HepG2 (cell line): ENCODE data around the gene IFT88. TPM values are rescaled to one million over a fixed set of nuclear protein-coding genes. Genes with fewer than 3 reads are reported as not detected.

Experiments
- ATAC-seq: fragments of 200-7000 bp; cut with Tn5 transposase; 3 replicates; pipeline ENCODE4 v1.9.1; 2020; ENCODE audit warnings: mild to moderate bottlenecking, moderate library complexity
- BruUV-seq: library from RNA; stranded (reverse); fragments of 400-500 nt; replicated peaks from 2 replicates; lab custom pipeline; 2021; lab: Mats Ljungman, UMichigan
- CTCF ChIA-PET: fragments of 300-600 bp; formaldehyde crosslinking; extraction: SDS; loops from one replicate; lab custom pipeline; 2021; ENCODE audit warnings: low total read pairs, inconsistent platforms, low intra/inter-chr PET ratio; lab: Yijun Ruan, JAX
- POLR2A ChIA-PET: fragments of 350-600 bp; sonication (Branson Sonifier 250); formaldehyde crosslinking; loops from one replicate; lab custom pipeline; 2020; ENCODE audit warnings: antibody characterized with exemption, inconsistent platforms; lab: Yijun Ruan, JAX
- DNase-seq: peaks from one replicate; pipeline ENCODE4 v3.0.0-alpha.2; 2015; ENCODE audit warnings: low spot score
- FAIRE-seq: peaks from 3 replicates; lab custom pipeline; 2011; peaks lifted over from hg19 to GRCh38; lab: Jason Lieb, UNC
- H2AFZ ChIP-seq: one replicate; pipeline ENCODE4 v1.6.1; 2011; ENCODE audit warnings: low read length, inconsistent platforms
- H3K27ac ChIP-seq: fragments of 300-600 bp; 3 replicates; pipeline ENCODE4 v1.8.0; 2011; ENCODE audit warnings: mixed run types, mild to moderate bottlenecking, mixed read lengths, low read length, inconsistent platforms; ENCODE audit not compliant: insufficient read depth; ENCODE audit errors: extremely low read length
- H3K27me3 ChIP-seq, 2 experiments: fragments of 200-600 bp in 1 of 2; 2 replicates in 1 of 2; 3 replicates in 1 of 2; pipeline versions ENCODE4 v1.6.0 to v1.8.0; 2011; ENCODE audit warnings: low read length in 2 of 2, mild to moderate bottlenecking in 2 of 2, moderate library complexity in 2 of 2, inconsistent platforms in 1 of 2; ENCODE audit not compliant: insufficient read depth in 2 of 2, control insufficient read depth in 1 of 2
- H3K36me3 ChIP-seq, 2 experiments: fragments of 200-600 bp in 1 of 2; replicated peaks in 1 of 2; 2 replicates in 1 of 2; 3 replicates in 1 of 2; pipeline versions ENCODE4 v1.5.1 to v1.8.0; 2011; ENCODE audit warnings: low read length in 2 of 2, inconsistent platforms in 1 of 2; ENCODE audit not compliant: insufficient read depth in 2 of 2, control insufficient read depth in 1 of 2
- H3K4me1 ChIP-seq: 2 replicates; pipeline ENCODE4 v1.5.1; 2012; ENCODE audit warnings: low read length, inconsistent platforms; ENCODE audit not compliant: insufficient read depth
- H3K4me2 ChIP-seq: 2 replicates; pipeline ENCODE4 v1.6.0; 2011; ENCODE audit warnings: low read depth, low read length, inconsistent platforms
- H3K4me3 ChIP-seq, 3 experiments: fragments of 200-600 bp in 1 of 3; sonication (generic), shearing (Covaris generic) in 1 of 3; replicated peaks in 1 of 3; 2 replicates each; pipeline ENCODE4 v1.5.1; 2011 to 2016; ENCODE audit warnings: low read length in 3 of 3, inconsistent platforms in 2 of 3, low read depth in 2 of 3, mild to moderate bottlenecking in 2 of 3, control low read depth in 1 of 3, mixed read lengths in 1 of 3; ENCODE audit not compliant: insufficient read depth in 1 of 3
- H3K79me2 ChIP-seq: one replicate; pipeline ENCODE4 v1.6.1; 2011; ENCODE audit warnings: low read length, inconsistent platforms; ENCODE audit not compliant: insufficient read depth
- H3K9ac ChIP-seq: 2 replicates; pipeline ENCODE4 v1.6.0; 2011; ENCODE audit warnings: mild to moderate bottlenecking, low read depth, low read length, inconsistent platforms; ENCODE audit not compliant: insufficient read depth
- H3K9me3 ChIP-seq: 2 replicates; pipeline ENCODE4 v1.5.1; 2012; ENCODE audit warnings: mild to moderate bottlenecking, low read length
- H4K20me1 ChIP-seq: 2 replicates; pipeline ENCODE4 v1.6.0; 2011; ENCODE audit warnings: inconsistent platforms, mild to moderate bottlenecking, low read length, moderate library complexity; ENCODE audit not compliant: insufficient read depth
- ADNP ChIP-seq: sonication (generic); formaldehyde crosslinking; IDR thresholded peaks from 2 replicates; pipeline ENCODE4 v1.4.0; 2020; ENCODE audit warnings: missing genetic modification reagents
- AGO1 ChIP-seq: fragments of 200-400 bp; formaldehyde crosslinking; IDR thresholded peaks from 2 replicates; pipeline ENCODE4 v1.6.1; 2017; ENCODE audit warnings: mild to moderate bottlenecking, low read depth, low read length, moderate library complexity; ENCODE audit not compliant: poor library complexity, severe bottlenecking
- FOXK1 ChIP-seq: sonication (generic); formaldehyde crosslinking; IDR thresholded peaks from 2 replicates; pipeline ENCODE4 v1.4.0; 2020; ENCODE audit warnings: low read depth, missing genetic modification reagents, borderline replicate concordance
- GABPA ChIP-seq, 2 experiments: IDR thresholded peaks; 2 replicates each; pipeline ENCODE4 v1.6.1; 2011 to 2016; ENCODE audit warnings: low read depth in 2 of 2, low read length in 1 of 2, missing biosample characterization in 1 of 2, missing genetic modification characterization in 1 of 2
- HNF4A ChIP-seq: sonication (generic); formaldehyde crosslinking; IDR thresholded peaks from 2 replicates; pipeline ENCODE4 v1.4.0; 2020; ENCODE audit warnings: missing genetic modification reagents
- KAT7 ChIP-seq: IDR thresholded peaks from 2 replicates; pipeline ENCODE4 v1.6.1; 2018; ENCODE audit warnings: borderline replicate concordance, missing compliant biosample characterization
- KLF12 ChIP-seq: sonication (generic); formaldehyde crosslinking; IDR thresholded peaks from 2 replicates; pipeline ENCODE4 v1.4.0; 2020; ENCODE audit warnings: missing genetic modification reagents, borderline replicate concordance
- KMT2B ChIP-seq: IDR thresholded peaks from 2 replicates; pipeline ENCODE4 v1.6.1; 2016; ENCODE audit warnings: missing genetic modification reagents, missing compliant biosample characterization
- MEIS2 ChIP-seq: sonication (generic); formaldehyde crosslinking; IDR thresholded peaks from 2 replicates; pipeline ENCODE4 v1.9.0; 2021; ENCODE audit warnings: mild to moderate bottlenecking, missing genetic modification reagents
- NBN ChIP-seq: fragments of 450-650 bp; conservative IDR thresholded peaks from 2 replicates; pipeline ENCODE4 v1.6.1; 2017
- PCBP2 ChIP-seq: fragments of 200-400 bp; formaldehyde crosslinking; optimal IDR thresholded peaks from 2 replicates; pipeline ENCODE3; 2018; ENCODE audit warnings: low read length, low read depth; ENCODE audit not compliant: poor library complexity, severe bottlenecking
- RARA ChIP-seq: IDR thresholded peaks from 2 replicates; pipeline ENCODE4 v1.6.1; 2016; ENCODE audit warnings: missing genetic modification reagents, missing compliant biosample characterization
- RBFOX2 ChIP-seq: fragments of 200-400 bp; formaldehyde crosslinking; IDR thresholded peaks from 2 replicates; pipeline ENCODE4 v1.6.1; 2017; ENCODE audit warnings: low read depth, mild to moderate bottlenecking, low read length
- SALL2 ChIP-seq: sonication (generic); formaldehyde crosslinking; IDR thresholded peaks from 2 replicates; pipeline ENCODE4 v1.8.1; 2023; ENCODE audit warnings: mild to moderate bottlenecking, missing genetic modification reagents, inconsistent platforms
- ZBTB21 ChIP-seq: sonication (generic); formaldehyde crosslinking; IDR thresholded peaks from 2 replicates; pipeline ENCODE4 v1.4.0; 2020; ENCODE audit warnings: missing genetic modification reagents
- ZNF329 ChIP-seq: sonication (generic); formaldehyde crosslinking; IDR thresholded peaks from 2 replicates; pipeline ENCODE4 v1.9.0; 2021; ENCODE audit warnings: low read depth, mild to moderate bottlenecking, missing genetic modification reagents
- ZNF441 ChIP-seq: sonication (generic); formaldehyde crosslinking; IDR thresholded peaks from 2 replicates; pipeline ENCODE4 v1.7.0; 2021; ENCODE audit warnings: missing genetic modification reagents, borderline replicate concordance
- ZNF569 ChIP-seq: sonication (generic); formaldehyde crosslinking; IDR thresholded peaks from 2 replicates; pipeline ENCODE4 v1.5.0; 2020; ENCODE audit warnings: mild to moderate bottlenecking, missing genetic modification reagents, moderate library complexity, borderline replicate concordance
- ZNF598 ChIP-seq: sonication (generic); formaldehyde crosslinking; IDR thresholded peaks from 2 replicates; pipeline ENCODE4 v1.5.1; 2020; ENCODE audit warnings: mild to moderate bottlenecking, missing genetic modification reagents, borderline replicate concordance
- ZNF747 ChIP-seq: sonication (generic); formaldehyde crosslinking; IDR thresholded peaks from 2 replicates; pipeline ENCODE4 v1.8.1; 2023; ENCODE audit warnings: missing genetic modification reagents, mild to moderate bottlenecking, borderline replicate concordance
- ZNF781 ChIP-seq: sonication (generic); formaldehyde crosslinking; IDR thresholded peaks from 2 replicates; pipeline ENCODE4 v1.5.1; 2020; ENCODE audit warnings: borderline replicate concordance, mild to moderate bottlenecking, missing genetic modification reagents; ENCODE audit errors: not compliant biosample characterization
- ZNF782 ChIP-seq: sonication (generic); formaldehyde crosslinking; IDR thresholded peaks from 2 replicates; pipeline ENCODE4 v1.4.0; 2020; ENCODE audit warnings: missing genetic modification reagents, mild to moderate bottlenecking, borderline replicate concordance
- ZNF883 ChIP-seq: sonication (generic); formaldehyde crosslinking; IDR thresholded peaks from 2 replicates; pipeline ENCODE4 v1.5.1; 2020; ENCODE audit warnings: mild to moderate bottlenecking, missing genetic modification reagents; ENCODE audit errors: not compliant biosample characterization
- WGBS: methylation state at CpG from one replicate; pipeline ENCODE4 v1.1.6; 2017; ENCODE audit warnings: low lambda C conversion rate; 5-methylcytosine and 5-hydroxymethylcytosine counted together
- in situ Hi-C: cut with HindIII; loops from 2 replicates; pipeline ENCODE4 v1.10.0; 2017; ENCODE audit warnings: low pct_unique_long_range_greater_than_20kb; ENCODE audit not compliant: extremely low pct_ligation_motif_present
- intact Hi-C: fragments of 100-400 bp; cut with micrococcal nuclease; formaldehyde crosslinking; loops from one replicate; pipeline ENCODE4 v1.10.0; 2022; ENCODE audit not compliant: unreplicated experiment
- polyA plus RNA-seq, 8 experiments: library from polyadenylated mRNA; depleted of rRNA in 3 of 8; stranded (reverse) in 7 of 8; unstranded in 1 of 8; fragments of >200 nt; fragmentation: Illumina TruSeq in 4 of 8; extraction: Trizol in 4 of 8; gene quantifications; 2 replicates each; pipeline versions ENCODE4 v1.2.1 to v1.2.3, GENCODE V29; 2011 to 2016; ENCODE audit warnings: low read depth in 4 of 8, missing spikeins in 1 of 8, mixed read lengths in 1 of 8; ENCODE audit not compliant: insufficient read depth in 1 of 8
- total RNA-seq, 5 experiments: library from RNA; depleted of rRNA; stranded (reverse); fragments of >200 nt; fragmentation: Illumina TruSeq; extraction: Trizol; gene quantifications; 2 replicates each; pipeline ENCODE4 v1.2.3, GENCODE V29; 2016; ENCODE audit warnings: low read depth in 1 of 5
- TF ChIP-seq, protein P1 (sequence below): sonication (generic); formaldehyde crosslinking; IDR thresholded peaks from 2 replicates; pipeline ENCODE4 v1.8.1; 2023; ENCODE audit warnings: mild to moderate bottlenecking, missing genetic modification reagents, borderline replicate concordance
- TF ChIP-seq, protein P2 (sequence below): sonication (generic); formaldehyde crosslinking; IDR thresholded peaks from 2 replicates; pipeline ENCODE4 v1.4.0; 2020; ENCODE audit warnings: low read depth, mild to moderate bottlenecking, missing genetic modification reagents

Gene IFT88
- total and polyA plus RNA-seq, 2 of the 13 experiments (the other 11 are each of a cell fraction or from before 2014, with no cell fraction given): 8.4 to 19.9 TPM

DNA sequence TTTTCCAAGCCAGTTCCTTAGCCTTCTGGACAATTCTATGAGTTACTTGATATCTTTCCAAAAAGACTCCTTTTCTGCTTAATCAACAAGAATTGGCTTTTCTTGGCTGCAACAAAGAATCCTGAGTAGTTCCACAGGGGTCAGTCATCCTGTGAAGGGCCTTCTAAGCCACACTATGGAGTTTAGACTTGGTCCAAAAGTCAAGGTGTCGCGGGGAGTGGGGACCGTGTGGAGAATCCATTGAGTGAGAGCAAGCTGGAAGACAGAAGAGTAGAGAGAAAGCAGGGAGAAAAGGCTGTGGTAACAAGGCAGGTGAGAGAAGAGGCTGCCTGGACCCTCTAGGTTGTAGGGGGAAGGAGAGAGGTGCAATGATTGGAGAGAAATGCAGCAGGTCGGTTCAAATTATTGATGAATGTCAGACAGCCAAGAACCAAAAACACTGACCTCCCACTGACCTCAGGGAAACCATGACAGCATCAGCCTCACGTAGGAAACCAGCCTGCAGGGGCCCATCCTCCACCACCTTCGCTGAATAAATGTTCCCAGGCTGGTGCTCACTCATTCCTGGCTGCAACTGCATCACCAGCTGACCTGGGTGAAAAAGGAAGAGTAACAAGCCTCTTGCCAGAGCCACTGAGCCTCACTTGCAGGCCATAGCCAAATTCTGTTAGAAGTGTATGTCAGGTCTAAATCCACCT, 7.1 kb upstream of the IFT88 start:
- peak overlapping the region; percentile 38 for H3K4me2 ChIP-seq
- intact Hi-C loops: loop anchor here (1.0 kb wide), 1 partner anchor 7 kb away; the partner anchor contains the start of gene IFT88
- WGBS: 59% methylated on average over 5 of the region's 6 CpGs
- H3K79me2 ChIP-seq: no peaks in the 10 kb centered on the region
- H3K4me3 ChIP-seq: no peak overlapping the region; a peak in 1 of 6 replicates
- CTCF ChIA-PET: no interaction called here
- H2AFZ ChIP-seq: no peak overlapping the region
- POLR2A ChIA-PET: interaction anchor here (1.4 to 2.0 kb wide), 2 partner anchors 12 to 55 kb away, joined by 4 to 6 read pairs; no protein-coding TSS in a partner anchor
- H3K27ac ChIP-seq: peak overlapping the region; percentile 92
- ATAC-seq (peak; percentile 33), FAIRE-seq (no peak), DNase-seq (no peak)
- BruUV-seq: no TSS peak
- in situ Hi-C loops: no loop called here
- peak overlapping the region; percentile 46 for H3K9ac ChIP-seq
- no peaks in the 10 kb centered on the region for H3K27me3 ChIP-seq
- no peaks in the 10 kb centered on the region; the same call in 1 of the 2 replicates for H3K9me3 ChIP-seq
- H3K4me1 ChIP-seq: peaks cover 71% of the 10 kb centered on the region
- H4K20me1 ChIP-seq: no peaks in the 10 kb centered on the region
- H3K36me3 ChIP-seq: no peaks in the 10 kb centered on the region
- TF ChIP-seq ZNF747 (CRISPR knock-in tag) (no peak), HNF4A (CRISPR knock-in tag) (peak; percentile 68), KLF12 (CRISPR knock-in tag) (no peak), ZNF441 (CRISPR knock-in tag) (no peak), MEIS2 (CRISPR knock-in tag) (no peak), FOXK1 (CRISPR knock-in tag) (no peak), NBN (no peak), ZNF598 (CRISPR knock-in tag) (peak; percentile 5; the same call in 1 of the 2 replicates), ZNF883 (CRISPR knock-in tag) (no peak), PCBP2 (no peak), ZBTB21 (CRISPR knock-in tag) (no peak), RBFOX2 (peak; percentile 47; the same call in 1 of the 2 replicates), ZNF329 (CRISPR knock-in tag) (no peak), SALL2 (CRISPR knock-in tag) (no peak), ZNF781 (no peak), ZNF569 (no peak), AGO1 (no peak), RARA (CRISPR knock-in tag) (peak; percentile 78), ZNF782 (CRISPR knock-in tag) (no peak), GABPA (IDR thresholded peaks at IDR 0.05; ENCODE audit: low read depth, low read length) (no peak), GABPA (CRISPR knock-in tag; IDR thresholded peaks at IDR 0.05; ENCODE audit: low read depth) (no peak), ADNP (no peak), KMT2B (CRISPR knock-in tag) (peak; percentile 40; the same call in 1 of the 2 replicates), KAT7 (CRISPR knock-in tag) (no peak)
- TF ChIP-seq, protein P1, sequence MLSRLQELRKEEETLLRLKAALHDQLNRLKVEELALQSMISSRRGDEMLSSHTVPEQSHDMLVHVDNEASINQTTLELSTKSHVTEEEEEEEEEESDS (CRISPR knock-in tag): no peak
- TF ChIP-seq, protein P2, sequence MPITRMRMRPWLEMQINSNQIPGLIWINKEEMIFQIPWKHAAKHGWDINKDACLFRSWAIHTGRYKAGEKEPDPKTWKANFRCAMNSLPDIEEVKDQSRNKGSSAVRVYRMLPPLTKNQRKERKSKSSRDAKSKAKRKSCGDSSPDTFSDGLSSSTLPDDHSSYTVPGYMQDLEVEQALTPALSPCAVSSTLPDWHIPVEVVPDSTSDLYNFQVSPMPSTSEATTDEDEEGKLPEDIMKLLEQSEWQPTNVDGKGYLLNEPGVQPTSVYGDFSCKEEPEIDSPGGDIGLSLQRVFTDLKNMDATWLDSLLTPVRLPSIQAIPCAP (CRISPR knock-in tag): no peak
